ENCODE data around the gene AWAT2.
"Not testable (repeated sequence)": the region's sequence is repeated elsewhere in the genome, so short reads cannot be mapped to it uniquely, and the experiment has no call there.

AWAT2 gene

DNA sequence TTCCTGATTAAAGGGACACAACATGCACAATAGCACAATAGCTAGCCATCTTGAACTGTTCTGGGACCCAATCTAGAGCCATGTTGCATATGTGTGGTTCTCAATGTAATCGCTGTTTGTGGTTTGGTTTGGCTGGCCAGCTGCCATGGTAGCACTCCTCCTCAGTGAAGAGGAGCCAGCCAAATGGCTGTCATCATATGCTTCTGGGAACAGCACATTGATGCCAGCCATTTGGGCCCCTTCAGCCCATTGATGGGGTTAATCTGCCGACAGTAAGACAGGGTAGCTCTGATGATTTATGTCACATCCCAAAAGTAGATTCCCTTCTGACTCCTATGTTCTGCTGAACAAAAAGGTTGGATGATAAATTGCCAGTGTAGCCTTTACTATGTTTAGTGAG, 48.5 kb downstream of the AWAT2 start:
- DNase-seq (ENCODE audit: low read depth): no peak

DNA sequence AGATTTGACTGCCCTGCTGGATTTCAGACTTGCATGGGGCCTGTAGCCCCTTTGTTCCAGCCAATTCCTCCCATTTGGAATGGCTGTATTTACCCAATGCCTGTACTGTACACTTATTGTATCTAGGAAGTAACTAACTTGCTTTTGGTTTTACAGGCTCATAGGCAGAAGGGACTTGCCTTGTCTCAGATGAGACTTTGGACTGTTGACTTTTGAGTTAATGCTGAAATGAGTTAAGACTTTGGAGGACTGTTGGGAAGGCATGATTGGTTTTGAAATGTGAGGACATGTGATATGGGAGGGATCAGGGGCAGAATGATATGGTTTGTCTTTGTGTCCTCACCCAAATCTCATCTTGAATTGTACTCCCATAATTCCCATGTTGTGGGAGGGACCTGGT, 51.4 kb downstream of the AWAT2 start:
- not testable (repeated sequence) for DNase-seq (ENCODE audit: low read depth)

- no peak for DNase-seq (ENCODE audit: low read depth)
These were observed 53.6 kb downstream of the AWAT2 start for GRCh38 chrX:69996113-69996468.

DNA sequence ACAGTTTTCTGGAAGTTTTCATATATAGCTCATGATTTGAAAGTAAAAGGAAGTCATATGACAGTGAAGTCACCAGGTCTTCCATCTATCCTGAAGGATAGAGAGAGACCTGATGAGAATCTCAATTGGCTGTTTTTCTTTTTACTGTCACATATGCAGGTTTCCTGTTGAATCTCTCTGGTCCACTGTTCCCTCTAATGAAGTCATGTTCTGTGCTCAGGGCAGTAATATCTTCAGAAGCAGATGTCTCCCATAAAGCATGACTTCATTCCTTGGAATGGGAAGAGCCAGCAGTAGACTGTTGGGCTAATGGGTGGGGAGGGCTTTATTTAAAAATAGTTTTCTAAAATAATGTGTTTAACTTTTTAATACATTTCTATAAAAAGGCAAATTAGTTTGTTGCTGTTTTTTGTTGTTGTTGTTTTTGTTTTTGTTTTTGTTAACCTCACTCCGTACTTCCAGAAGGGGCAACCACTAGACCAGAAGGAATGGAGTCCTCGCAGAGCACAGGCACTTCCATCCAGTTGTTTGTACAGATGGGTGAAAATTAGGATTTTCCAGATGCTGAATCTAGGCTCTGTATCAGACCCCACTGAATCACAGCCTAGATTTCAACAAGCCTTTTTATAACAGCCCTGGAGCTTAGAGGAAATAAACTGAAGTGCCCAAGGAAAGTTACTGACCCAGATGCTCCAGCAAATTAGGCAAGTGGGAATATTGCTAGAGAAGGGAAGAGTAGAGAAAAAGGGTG, 54.2 kb downstream of the AWAT2 start:
- DNase-seq (ENCODE audit: low read depth): no peak

DNA sequence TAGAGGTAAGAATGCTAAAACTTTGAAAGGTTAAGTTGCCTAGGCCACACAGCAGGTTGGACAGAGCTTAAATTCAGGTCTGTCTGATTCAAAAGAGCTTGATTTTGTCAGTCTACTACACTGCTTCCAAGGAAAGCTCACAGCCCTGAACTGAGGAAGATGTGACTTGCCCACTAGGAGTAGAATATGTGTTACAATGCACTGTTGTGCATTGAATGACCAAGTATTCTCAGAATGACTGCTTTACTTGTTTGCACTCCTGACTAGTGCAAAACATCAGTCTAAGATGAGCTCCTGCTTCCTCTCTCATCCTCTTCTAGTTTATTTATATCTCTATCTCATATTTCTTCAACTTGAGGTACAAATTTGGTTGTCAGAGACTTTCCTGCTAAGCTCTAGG, 56.2 kb downstream of the AWAT2 start:
- DNase-seq (ENCODE audit: low read depth): no peak

DNA sequence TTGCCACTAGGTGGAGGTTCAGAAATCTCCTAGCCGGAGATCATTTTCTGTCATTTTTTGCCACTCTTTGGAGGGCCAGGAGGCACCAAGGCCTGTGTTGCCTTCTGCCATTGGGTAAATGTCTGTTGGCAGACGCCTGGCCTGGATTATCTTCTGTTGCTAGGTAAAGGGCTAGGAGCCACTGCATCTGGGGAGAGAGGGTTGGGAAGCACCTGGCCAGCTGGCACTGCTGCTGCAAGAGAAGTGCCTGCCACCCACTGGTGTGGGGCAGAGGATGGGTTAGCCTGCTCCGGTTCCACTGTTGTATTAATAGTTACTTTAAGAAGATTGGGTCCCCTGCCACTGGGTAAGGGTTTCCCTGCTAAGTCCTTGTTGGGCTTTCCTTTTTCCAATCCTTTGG, 58.1 kb downstream of the AWAT2 start:
- no peak for DNase-seq (ENCODE audit: low read depth)
